B cell (primary cell): ENCODE measurements around the gene C4orf33. TPM values are rescaled to one million over a fixed set of nuclear protein-coding genes. Genes with fewer than 3 reads are reported as not detected.

Experiments used
- ATAC-seq: fragments of 200-7000 bp; cut with Tn5 transposase; one replicate; pipeline ENCODE4 v1.10.0; 2021; ENCODE audit warnings: low read depth, mild to moderate bottlenecking, moderate number of reproducible peaks, moderate library complexity
- CTCF ChIA-PET: fragments of 350-600 bp; sonication (Branson Sonifier 250); formaldehyde crosslinking; loops from one replicate; lab custom pipeline; 2021; ENCODE audit warnings: antibody characterized with exemption, inconsistent platforms; lab: Charles Lee
- POLR2A ChIA-PET: fragments of 350-600 bp; sonication (Branson Sonifier 250); formaldehyde crosslinking; loops from one replicate; lab custom pipeline; 2021; ENCODE audit warnings: antibody characterized with exemption; lab: Charles Lee
- DNase-seq: peaks from one replicate; pipeline ENCODE4 v3.0.0; 2013
- H2AFZ ChIP-seq: 2 replicates; pipeline ENCODE4 v1.6.1; 2012; ENCODE audit warnings: mild to moderate bottlenecking, low read depth, low read length; ENCODE audit not compliant: insufficient read depth, poor library complexity, severe bottlenecking
- H3K27ac ChIP-seq, 2 donors: 1 replicate in 1 of 2; 2 replicates in 1 of 2; pipeline ENCODE4 v1.5.1; 2012 to 2013; ENCODE audit warnings: low read length in 2 of 2, mild to moderate bottlenecking in 2 of 2, moderate library complexity in 1 of 2
- H3K27me3 ChIP-seq, 4 experiments: fragments of 200-600 bp in 1 of 4; sonication (generic) in 1 of 4; replicated peaks in 1 of 4; 1 replicate in 2 of 4; 2 replicates in 2 of 4; pipeline versions ENCODE4 v1.6.1 to v1.7.0; 2013 to 2016; ENCODE audit warnings: low read length in 3 of 4, mild to moderate bottlenecking in 2 of 4, mixed read lengths in 1 of 4, moderate library complexity in 1 of 4; ENCODE audit not compliant: insufficient read depth in 4 of 4, control insufficient read depth in 3 of 4; ENCODE audit errors: control extremely low read depth in 1 of 4
- H3K36me3 ChIP-seq, 2 experiments: replicated peaks in 1 of 2; 1 replicate in 1 of 2; 2 replicates in 1 of 2; pipeline versions ENCODE4 v1.6.1 to v1.7.1; 2013; ENCODE audit warnings: low read length in 1 of 2; ENCODE audit not compliant: insufficient read depth in 2 of 2, control insufficient read depth in 1 of 2; ENCODE audit errors: control extremely low read depth in 1 of 2, extremely low read depth in 1 of 2
- H3K4me1 ChIP-seq, 2 donors: fragments of 200-600 bp in 1 of 2; sonication (generic) in 1 of 2; 1 replicate in 1 of 2; 2 replicates in 1 of 2; pipeline versions ENCODE4 v1.5.1 to v1.6.1; 2013 to 2017; ENCODE audit warnings: low read length in 2 of 2; ENCODE audit not compliant: control insufficient read depth in 2 of 2, insufficient read depth in 2 of 2
- H3K4me2 ChIP-seq: replicated peaks from 2 replicates; pipeline ENCODE3; 2012; ENCODE audit warnings: mild to moderate bottlenecking, low read depth, low read length; ENCODE audit not compliant: poor library complexity, severe bottlenecking
- H3K4me3 ChIP-seq, 5 experiments: fragments of 200-600 bp in 1 of 5; sonication (generic) in 1 of 5; 1 replicate in 3 of 5; 2 replicates in 2 of 5; pipeline versions ENCODE4 v1.5.1 to v1.7.0; 2011 to 2016; ENCODE audit warnings: low read length in 4 of 5, mild to moderate bottlenecking in 4 of 5, low read depth in 2 of 5, control low read depth in 1 of 5, moderate library complexity in 1 of 5; ENCODE audit not compliant: insufficient read depth in 1 of 5; ENCODE audit errors: control extremely low read depth in 1 of 5, extremely low read depth in 1 of 5
- H3K79me2 ChIP-seq: fragments of 200-600 bp; sonication (generic); one replicate; pipeline ENCODE4 v1.6.0; 2016; ENCODE audit warnings: low read length; ENCODE audit not compliant: control insufficient read depth, insufficient read depth
- H3K9ac ChIP-seq: fragments of 200-600 bp; sonication (generic); 2 replicates; pipeline ENCODE4 v1.6.1; 2017; ENCODE audit warnings: mild to moderate bottlenecking, low read length, moderate library complexity
- H3K9me3 ChIP-seq, 3 donors: one replicate each; pipeline versions ENCODE4 v1.6.1 to v1.7.1; 2013; ENCODE audit warnings: low read length in 2 of 3; ENCODE audit not compliant: control insufficient read depth in 2 of 3, insufficient read depth in 1 of 3; ENCODE audit errors: control extremely low read depth in 1 of 3
- H4K20me1 ChIP-seq: 2 replicates; pipeline ENCODE4 v1.6.0; 2012; ENCODE audit warnings: mild to moderate bottlenecking, low read length; ENCODE audit not compliant: insufficient read depth, control insufficient read depth, poor library complexity, severe bottlenecking
- H3K27ac Mint-ChIP-seq: one replicate; pipeline ENCODE4 v1.8.0; 2021; ENCODE audit warnings: mixed read lengths
- H3K27me3 Mint-ChIP-seq: one replicate; pipeline ENCODE4 v1.8.0; 2021; ENCODE audit warnings: mixed read lengths
- H3K4me1 Mint-ChIP-seq: one replicate; pipeline ENCODE4 v1.8.0; 2021; ENCODE audit warnings: mixed read lengths
- H3K4me3 Mint-ChIP-seq: one replicate; pipeline ENCODE4 v1.8.0; 2021; ENCODE audit warnings: mixed read lengths
- H3K9me3 Mint-ChIP-seq: one replicate; pipeline ENCODE4 v1.8.0; 2022; ENCODE audit warnings: mixed read lengths; ENCODE audit not compliant: insufficient read depth
- CTCF ChIP-seq: fragments of 200-600 bp; IDR thresholded peaks from one replicate; pipeline ENCODE4 v1.8.0; 2022; ENCODE audit warnings: antibody characterized with exemption, mild to moderate bottlenecking
- EZH2 ChIP-seq: IDR thresholded peaks from 2 replicates; pipeline ENCODE4 v1.6.1; 2012; ENCODE audit warnings: borderline replicate concordance, low read depth, mild to moderate bottlenecking, moderate library complexity, low read length; ENCODE audit not compliant: insufficient read depth, poor library complexity, severe bottlenecking
- WGBS: methylation state at CpG from one replicate; pipeline ENCODE4 v1.1.5; 2013; ENCODE audit warnings: missing lambda C conversion rate; ENCODE audit not compliant: insufficient coverage; 5-methylcytosine and 5-hydroxymethylcytosine counted together
- intact Hi-C: fragments of 100-400 bp; cut with micrococcal nuclease; formaldehyde crosslinking; loops from one replicate; pipeline ENCODE4 v1.10.0; 2022
- polyA plus RNA-seq: library from polyadenylated mRNA; depleted of rRNA; stranded (reverse); fragments of >200 nt; gene quantifications from 2 replicates; pipeline ENCODE4 v1.2.3, GENCODE V29; 2012
- total RNA-seq, 2 donors: library from RNA; stranded (reverse); fragments of 120-200 nt in 1 of 2; gene quantifications; 1 replicate in 1 of 2; 2 replicates in 1 of 2; pipeline versions ENCODE4 v1.2.3 to v1.2.4, GENCODE V29; 2013 to 2022

The C4orf33 gene
- total and polyA plus RNA-seq, 2 donors (not counting 1 experiment from before 2014, with no cell fraction given) = 9.0 to 9.5 TPM

- no peaks in the 10 kb centered on the region for H3K36me3 ChIP-seq
- WGBS = 80% methylated on average over 1 of the region's 1 CpG
- no peak overlapping the region for H3K9ac ChIP-seq
- intact Hi-C loops = no loop called here
- no peaks in the 10 kb centered on the region for H3K9me3 ChIP-seq
- H4K20me1 ChIP-seq = no peaks in the 10 kb centered on the region
- H2AFZ ChIP-seq = no peak overlapping the region
- H3K79me2 ChIP-seq = no peaks in the 10 kb centered on the region
- H3K4me1 Mint-ChIP-seq = no peaks in the 10 kb centered on the region
- no peak overlapping the region for H3K4me3 Mint-ChIP-seq
- peaks cover 14% of the 10 kb centered on the region for H3K27me3 Mint-ChIP-seq
- H3K27ac Mint-ChIP-seq = no peak overlapping the region
- no peak for TF ChIP-seq CTCF
- no peak for TF ChIP-seq EZH2
- H3K4me1 ChIP-seq = no peaks in the 10 kb centered on the region
- no peak for ATAC-seq
- no peak for DNase-seq
- no peak overlapping the region for H3K4me3 ChIP-seq
- ChIA-PET POLR2A (no interaction called here), CTCF (no interaction called here)
- no peak overlapping the region for H3K4me2 ChIP-seq
- H3K9me3 Mint-ChIP-seq = no peaks in the 10 kb centered on the region
- peaks cover 0 to 5% (median 0%) of the 10 kb centered on the region in 4 experiments for H3K27me3 ChIP-seq
- no peak overlapping the region for H3K27ac ChIP-seq
Measured at GRCh38 chr4:129153700-129154099, 57.7 kb downstream of the C4orf33 start.

GRCh38 chr4:129162450-129162849, 66.5 kb downstream of the C4orf33 start:
- no peaks in the 10 kb centered on the region for H3K4me1 ChIP-seq
- no peak for ATAC-seq

More at GRCh38 chr4:129162450-129162849, 66.5 kb downstream of the C4orf33 start:
- H3K9ac ChIP-seq = no peak overlapping the region
- no peaks in the 10 kb centered on the region for H3K4me1 Mint-ChIP-seq
- no peaks in the 10 kb centered on the region for H3K9me3 Mint-ChIP-seq
- no peak for TF ChIP-seq CTCF
- TF ChIP-seq EZH2 = no peak
- peaks cover 13% of the 10 kb centered on the region for H3K27me3 Mint-ChIP-seq
- no peak overlapping the region for H2AFZ ChIP-seq
- ChIA-PET POLR2A (no interaction called here), CTCF (no interaction called here)
- intact Hi-C loops = no loop called here
- H3K4me3 Mint-ChIP-seq = no peak overlapping the region
- H3K79me2 ChIP-seq = no peaks in the 10 kb centered on the region
- H3K4me2 ChIP-seq = no peak overlapping the region
- no peak for DNase-seq
- H4K20me1 ChIP-seq = no peaks in the 10 kb centered on the region
- no peak overlapping the region for H3K27ac Mint-ChIP-seq
- no peaks in the 10 kb centered on the region for H3K27me3 ChIP-seq
- no peak overlapping the region for H3K27ac ChIP-seq
- H3K36me3 ChIP-seq = no peaks in the 10 kb centered on the region
- H3K9me3 ChIP-seq = no peaks in the 10 kb centered on the region
- H3K4me3 ChIP-seq = no peak overlapping the region
